Activated T-helper 2 cell treated with anti-CD3 and anti-CD28 coated beads, Interferon-gamma antibody, Interleukin-2, Interleukin-4, amounts not matched to agents 10 μg/mL and 5 μg/mL and 100 μg/mL, durations not matched to agents 14 hours and 24 hours and 36 hours (primary cell): ENCODE data around the gene CSE1L. TPM values are rescaled to one million over a fixed set of nuclear protein-coding genes. Genes with fewer than 3 reads are reported as not detected.
"Not testable (repeated sequence)": the region's sequence is repeated elsewhere in the genome, so short reads cannot be mapped to it uniquely, and the experiment has no call there.

Experiments used
- DNase-seq: peaks from one replicate; pipeline ENCODE4 v3.0.0; 2021; ENCODE audit warnings: low spot score
- H3K27ac Mint-ChIP-seq: one replicate; pipeline ENCODE4 v1.8.0; 2021; ENCODE audit warnings: mixed read lengths
- H3K27me3 Mint-ChIP-seq: one replicate; pipeline ENCODE4 v1.8.0; 2021; ENCODE audit warnings: low read depth, mixed read lengths
- H3K36me3 Mint-ChIP-seq: one replicate; pipeline ENCODE4 v1.8.0; 2021; ENCODE audit warnings: low read depth, mixed read lengths
- H3K4me1 Mint-ChIP-seq: one replicate; pipeline ENCODE4 v1.8.0; 2021; ENCODE audit warnings: low read depth, mixed read lengths
- H3K4me3 Mint-ChIP-seq: one replicate; pipeline ENCODE4 v1.8.0; 2021; ENCODE audit warnings: low read depth, mild to moderate bottlenecking, moderate library complexity, mixed read lengths
- H3K9me3 Mint-ChIP-seq: one replicate; pipeline ENCODE4 v1.8.0; 2021; ENCODE audit warnings: mixed read lengths
- intact Hi-C: fragments of 100-400 bp; cut with micrococcal nuclease; formaldehyde crosslinking; loops from one replicate; pipeline ENCODE4 v1.15.1; 2023
- total RNA-seq: library from RNA; stranded (reverse); gene quantifications from 2 replicates; pipeline ENCODE4 v1.2.3, GENCODE V29; 2022

CSE1L gene
- total RNA-seq, 1 donor from 2014 or later, result 114 TPM

GRCh38 chr20:49032455-49032854, 13.7 kb upstream of the CSE1L start:
- peaks cover 37% of the 10 kb centered on the region for H3K36me3 Mint-ChIP-seq
- intact Hi-C loops, result no loop called here
- no peaks in the 10 kb centered on the region for H3K9me3 Mint-ChIP-seq
- no peaks in the 10 kb centered on the region for H3K4me1 Mint-ChIP-seq
- H3K27ac Mint-ChIP-seq, result no peak overlapping the region
- H3K27me3 Mint-ChIP-seq, result no peaks in the 10 kb centered on the region
- DNase-seq, result no peak
- H3K4me3 Mint-ChIP-seq, result no peak overlapping the region

GRCh38 chr20:49034070-49034732, 11.9 kb upstream of the CSE1L start:
- no peak for DNase-seq
- peaks cover 8% of the 10 kb centered on the region for H3K4me1 Mint-ChIP-seq
- intact Hi-C loops, result no loop called here
- no peaks in the 10 kb centered on the region for H3K9me3 Mint-ChIP-seq
- H3K36me3 Mint-ChIP-seq, result peaks cover 28% of the 10 kb centered on the region
- H3K4me3 Mint-ChIP-seq, result no peak overlapping the region
- H3K27ac Mint-ChIP-seq, result no peak overlapping the region
- H3K27me3 Mint-ChIP-seq, result no peaks in the 10 kb centered on the region

GRCh38 chr20:49037962-49038387, 8.1 kb upstream of the CSE1L start:
- Mint-ChIP-seq H3K4me1 (peaks cover 12% of the 10 kb centered on the region), H3K36me3 (peaks cover 21% of the 10 kb centered on the region), H3K27ac (no peak overlapping the region), H3K27me3 (no peaks in the 10 kb centered on the region), H3K4me3 (no peak overlapping the region), H3K9me3 (no peaks in the 10 kb centered on the region)
- intact Hi-C loops, result no loop called here
- DNase-seq, result peak; percentile 25

- Mint-ChIP-seq H3K4me1 (peaks cover 12% of the 10 kb centered on the region), H3K36me3 (peaks cover 6% of the 10 kb centered on the region), H3K27ac (no peak overlapping the region), H3K9me3 (no peaks in the 10 kb centered on the region), H3K4me3 (no peak overlapping the region), H3K27me3 (no peaks in the 10 kb centered on the region)
- intact Hi-C loops, result no loop called here
- no peak for DNase-seq
These were observed 6.3 kb upstream of the CSE1L start for GRCh38 chr20:49039854-49040253.

- H3K4me1 Mint-ChIP-seq, result peaks cover 23% of the 10 kb centered on the region
- no peak for DNase-seq
- H3K4me3 Mint-ChIP-seq, result no peak overlapping the region
- intact Hi-C loops, result no loop called here
- no peaks in the 10 kb centered on the region for H3K9me3 Mint-ChIP-seq
- H3K27ac Mint-ChIP-seq, result no peak overlapping the region
- no peaks in the 10 kb centered on the region for H3K27me3 Mint-ChIP-seq
- H3K36me3 Mint-ChIP-seq, result peaks cover 13% of the 10 kb centered on the region
These were observed 3.1 kb upstream of the CSE1L start for GRCh38 chr20:49043000-49043399.

DNA sequence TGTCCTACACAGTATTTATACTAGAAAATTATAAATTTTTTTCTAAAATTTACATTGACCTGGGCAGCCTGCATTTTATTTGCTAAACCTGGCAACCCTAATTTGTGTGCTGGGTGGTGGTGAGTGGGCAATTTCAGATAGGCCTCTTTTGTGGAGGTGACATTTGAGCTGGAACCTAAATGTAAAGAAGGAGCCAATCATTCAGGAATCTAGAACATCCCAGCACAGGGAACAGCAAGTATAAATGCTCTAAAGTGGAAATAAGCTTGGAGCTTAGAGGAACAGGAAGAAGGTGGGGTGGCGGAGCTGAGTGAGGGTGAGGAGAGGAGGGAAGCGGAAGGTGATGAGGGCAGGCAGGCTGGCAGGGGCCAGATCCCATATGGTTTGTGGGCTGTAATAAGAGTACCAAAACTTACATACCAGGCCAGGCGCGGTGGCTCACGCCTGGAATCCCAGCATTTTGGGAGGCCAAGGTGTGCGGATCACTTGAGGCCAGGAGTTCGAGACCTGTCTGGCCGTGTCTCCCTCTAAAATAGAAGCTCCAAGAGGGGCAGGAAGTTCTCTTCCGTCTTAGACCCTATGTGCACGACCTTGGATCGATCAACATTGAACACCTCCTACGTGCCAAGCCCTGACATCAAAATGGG, 549 bp upstream of the CSE1L start:
- Mint-ChIP-seq H3K9me3 (no peaks in the 10 kb centered on the region), H3K27me3 (no peaks in the 10 kb centered on the region), H3K4me3 (peak overlapping the region; percentile 98), H3K27ac (peak overlapping the region; percentile 100), H3K4me1 (peaks cover 20% of the 10 kb centered on the region), H3K36me3 (peaks cover 27% of the 10 kb centered on the region)
- no peak for DNase-seq
- intact Hi-C loops, result loop anchor here (1.0 to 5.0 kb wide), 3 partner anchors 143 to 233 kb away; partner anchors contain the start of genes DDX27, STAU1 and ZNFX1

DNA sequence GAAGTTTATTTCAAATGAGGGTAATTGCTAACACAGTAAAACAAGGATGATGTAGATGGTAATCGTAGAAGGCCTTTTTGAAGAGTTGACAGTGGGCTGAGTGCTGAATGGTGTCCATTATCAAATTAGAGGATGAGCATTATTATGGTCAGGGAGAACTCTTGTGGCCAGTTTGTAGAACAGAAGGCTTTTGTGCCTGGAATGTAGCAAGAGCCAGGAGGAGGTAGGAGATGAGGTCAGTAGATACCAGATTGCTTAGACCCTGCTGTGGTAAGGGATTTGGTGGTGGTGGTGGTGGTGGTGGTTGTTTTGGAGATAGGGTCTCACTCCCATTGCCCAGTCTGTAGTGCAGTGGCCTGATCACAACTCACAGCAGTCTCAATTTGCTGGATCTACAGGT, 6.2 kb downstream of the CSE1L start:
- Mint-ChIP-seq H3K27ac (no peak overlapping the region), H3K27me3 (no peaks in the 10 kb centered on the region), H3K4me1 (peaks cover 40% of the 10 kb centered on the region), H3K4me3 (no peak overlapping the region), H3K36me3 (peaks cover 62% of the 10 kb centered on the region), H3K9me3 (no peaks in the 10 kb centered on the region)
- intact Hi-C loops, result no loop called here
- no peak for DNase-seq

DNA sequence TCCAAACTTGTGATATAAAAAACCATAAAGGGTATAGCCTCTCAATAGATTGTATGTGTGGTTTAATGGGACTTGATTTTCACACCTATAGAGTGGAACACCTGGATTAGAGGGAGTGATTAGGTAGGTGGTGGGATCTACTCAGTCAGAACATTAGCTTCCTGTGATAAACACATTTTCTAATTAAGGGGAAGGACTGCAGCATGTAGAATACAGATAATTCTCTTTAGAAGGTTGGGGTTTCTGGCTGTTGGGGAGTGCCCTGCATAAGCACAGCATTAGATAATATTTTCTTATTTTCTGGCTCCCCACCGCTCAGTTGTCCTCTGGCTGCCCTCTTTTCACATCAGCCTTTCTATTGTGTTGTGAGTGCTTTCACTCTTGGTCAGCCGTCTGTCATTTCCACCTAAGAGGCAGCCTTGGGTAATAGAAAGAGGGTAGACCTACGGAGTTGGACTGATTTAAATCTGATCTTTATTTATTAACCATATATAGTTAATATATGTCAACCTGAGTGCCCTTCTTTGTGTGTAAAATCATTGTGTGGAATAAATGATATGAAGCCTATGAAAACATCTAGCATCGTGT, 8.0 kb downstream of the CSE1L start:
- no peak overlapping the region for H3K4me3 Mint-ChIP-seq
- no peaks in the 10 kb centered on the region for H3K9me3 Mint-ChIP-seq
- intact Hi-C loops, result no loop called here
- no peak for DNase-seq
- no peak overlapping the region for H3K27ac Mint-ChIP-seq
- H3K27me3 Mint-ChIP-seq, result no peaks in the 10 kb centered on the region
- peaks cover 29% of the 10 kb centered on the region for H3K4me1 Mint-ChIP-seq
- peaks cover 58% of the 10 kb centered on the region for H3K36me3 Mint-ChIP-seq

- Mint-ChIP-seq H3K4me3 (no peak overlapping the region), H3K27ac (no peak overlapping the region), H3K4me1 (no peaks in the 10 kb centered on the region), H3K9me3 (no peaks in the 10 kb centered on the region), H3K36me3 (peaks cover 69% of the 10 kb centered on the region), H3K27me3 (no peaks in the 10 kb centered on the region)
- intact Hi-C loops, result no loop called here
- DNase-seq, result no peak
These were observed 17.2 kb downstream of the CSE1L start for GRCh38 chr20:49063279-49063678.

DNA sequence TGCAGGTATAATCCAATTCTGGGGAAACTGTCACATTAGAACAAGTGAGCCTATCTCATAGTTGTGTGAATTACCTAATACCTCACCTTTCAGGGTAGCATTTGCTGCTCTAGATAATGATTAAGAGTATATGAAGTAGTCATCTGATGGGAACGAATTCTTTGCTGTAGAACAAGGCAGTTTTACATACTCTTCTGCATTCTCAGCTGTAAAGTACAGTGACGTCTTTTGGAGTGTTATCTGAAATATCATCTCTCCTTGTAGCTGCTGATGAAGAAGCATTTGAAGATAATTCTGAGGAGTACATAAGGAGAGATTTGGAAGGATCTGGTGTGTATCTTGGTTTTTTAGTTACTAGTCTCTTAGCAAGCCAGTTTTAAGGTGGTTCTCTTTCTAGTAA, 28.4 kb downstream of the CSE1L start:
- H3K4me3 Mint-ChIP-seq, result no peak overlapping the region
- no peaks in the 10 kb centered on the region for H3K9me3 Mint-ChIP-seq
- peaks cover 7% of the 10 kb centered on the region for H3K4me1 Mint-ChIP-seq
- no peak for DNase-seq
- peaks cover 67% of the 10 kb centered on the region for H3K36me3 Mint-ChIP-seq
- H3K27ac Mint-ChIP-seq, result peak overlapping the region; percentile 24
- intact Hi-C loops, result no loop called here
- no peaks in the 10 kb centered on the region for H3K27me3 Mint-ChIP-seq

- DNase-seq, result no peak
- H3K4me1 Mint-ChIP-seq, result peaks cover 6% of the 10 kb centered on the region
- H3K4me3 Mint-ChIP-seq, result no peak overlapping the region
- H3K36me3 Mint-ChIP-seq, result peaks cover 66% of the 10 kb centered on the region
- no peaks in the 10 kb centered on the region for H3K27me3 Mint-ChIP-seq
- intact Hi-C loops, result no loop called here
- no peaks in the 10 kb centered on the region for H3K9me3 Mint-ChIP-seq
- no peak overlapping the region for H3K27ac Mint-ChIP-seq
These were observed 32.2 kb downstream of the CSE1L start for GRCh38 chr20:49078310-49078709.

- DNase-seq, intact Hi-C loops, H3K27ac Mint-ChIP-seq, H3K27me3 Mint-ChIP-seq, H3K9me3 Mint-ChIP-seq, H3K4me1 Mint-ChIP-seq, H3K4me3 Mint-ChIP-seq: not testable (repeated sequence)
- H3K36me3 Mint-ChIP-seq, result peaks cover 66% of the 10 kb centered on the region
These were observed 36.2 kb downstream of the CSE1L start for GRCh38 chr20:49082295-49082694.

- H3K36me3 Mint-ChIP-seq, result peaks cover 91% of the 10 kb centered on the region
- H3K27me3 Mint-ChIP-seq, result no peaks in the 10 kb centered on the region
- DNase-seq, result no peak
- no peaks in the 10 kb centered on the region for H3K4me1 Mint-ChIP-seq
- intact Hi-C loops, result no loop called here
- no peak overlapping the region for H3K27ac Mint-ChIP-seq
- no peak overlapping the region for H3K4me3 Mint-ChIP-seq
- no peaks in the 10 kb centered on the region for H3K9me3 Mint-ChIP-seq
These were observed 45.0 kb downstream of the CSE1L start for GRCh38 chr20:49091104-49091503.
